K562 (cell line): ENCODE data around the gene ATP7B. TPM values are rescaled to one million over a fixed set of nuclear protein-coding genes. Genes with fewer than 3 reads are reported as not detected.

Experiments used
- ATAC-seq: fragments of 200-7000 bp; cut with Tn5 transposase; 3 replicates; pipeline ENCODE4 v1.9.1; 2020; ENCODE audit warnings: moderate library complexity
- BruUV-seq: library from RNA; stranded (reverse); fragments of 400-500 nt; replicated peaks from 2 replicates; lab custom pipeline; 2021; lab: Mats Ljungman, UMichigan
- CTCF ChIA-PET: fragments of 300-600 bp; formaldehyde crosslinking; extraction: SDS; loops from one replicate; lab custom pipeline; 2021; ENCODE audit warnings: low intra/inter-chr PET ratio; lab: Yijun Ruan, JAX
- POLR2A ChIA-PET: fragments of 300-600, 350-650 bp; sonication (Branson Sonifier 250); formaldehyde crosslinking; extraction: SDS; loops from one replicate; lab custom pipeline; 2021; ENCODE audit warnings: antibody characterized with exemption, inconsistent platforms; lab: Yijun Ruan, JAX
- DNase-seq, 4 experiments: peaks; one replicate each; pipeline versions ENCODE4 v3.0.0 to v3.0.0-alpha.2; 2011 to 2018; ENCODE audit warnings: low spot score in 3 of 4, mixed read lengths in 3 of 4; ENCODE audit errors: extremely low read depth in 1 of 4
- FAIRE-seq: peaks from 2 replicates; lab custom pipeline; 2011; peaks lifted over from hg19 to GRCh38; lab: Jason Lieb, UNC
- H2AFZ ChIP-seq: 2 replicates; pipeline ENCODE4 v1.6.0; 2011; ENCODE audit warnings: low read depth, low read length, control low read depth, inconsistent platforms
- H3K27ac ChIP-seq: fragments of 200-600 bp; 3 replicates; pipeline ENCODE4 v1.8.0; 2011; ENCODE audit warnings: low read depth, mild to moderate bottlenecking, control low read depth, inconsistent platforms, low read length, moderate library complexity, mixed read lengths; ENCODE audit errors: extremely low read depth
- H3K27me3 ChIP-seq, 2 experiments: fragments of 300-600 bp in 1 of 2; 2 replicates in 1 of 2; 3 replicates in 1 of 2; pipeline versions ENCODE4 v1.6.0 to v1.8.0; 2011; ENCODE audit warnings: inconsistent platforms in 2 of 2, low read length in 2 of 2, mild to moderate bottlenecking in 1 of 2, mixed read lengths in 1 of 2, moderate library complexity in 1 of 2; ENCODE audit not compliant: control insufficient read depth in 2 of 2, insufficient read depth in 2 of 2
- H3K36me3 ChIP-seq: fragments of 300-600 bp; 3 replicates; pipeline ENCODE4 v1.8.0; 2011; ENCODE audit warnings: mild to moderate bottlenecking, low read length, inconsistent platforms; ENCODE audit not compliant: control insufficient read depth, insufficient read depth
- H3K4me1 ChIP-seq, 2 experiments: fragments of 200-600 bp in 1 of 2; replicated peaks in 1 of 2; 2 replicates in 1 of 2; 3 replicates in 1 of 2; pipeline versions ENCODE4 v1.5.1 to v1.8.0; 2011; ENCODE audit warnings: inconsistent platforms in 2 of 2, low read length in 2 of 2, mild to moderate bottlenecking in 1 of 2, mixed read lengths in 1 of 2, moderate library complexity in 1 of 2; ENCODE audit not compliant: control insufficient read depth in 2 of 2, insufficient read depth in 2 of 2
- H3K4me2 ChIP-seq: 2 replicates; pipeline ENCODE4 v1.6.1; 2011; ENCODE audit warnings: low read length, control low read depth, inconsistent platforms, mixed read lengths; ENCODE audit not compliant: insufficient read depth
- H3K4me3 ChIP-seq: fragments of 200-600 bp; sonication (generic), shearing (Covaris generic); 2 replicates; pipeline ENCODE4 v1.5.1; 2016; ENCODE audit warnings: control low read depth, inconsistent platforms
- H3K79me2 ChIP-seq: fragments of 200-600 bp; 3 replicates; pipeline ENCODE4 v1.8.0; 2011; ENCODE audit warnings: low read length, inconsistent platforms; ENCODE audit not compliant: control insufficient read depth, insufficient read depth
- H3K9ac ChIP-seq, 2 experiments: 2 replicates each; pipeline versions ENCODE4 v1.6.0 to v1.6.1; 2011; ENCODE audit warnings: low read depth in 2 of 2, low read length in 2 of 2, control low read depth in 1 of 2, inconsistent platforms in 1 of 2, mild to moderate bottlenecking in 1 of 2, mixed read lengths in 1 of 2; ENCODE audit not compliant: insufficient read depth in 1 of 2
- H3K9me1 ChIP-seq: one replicate; pipeline ENCODE4 v1.6.0; 2011; ENCODE audit warnings: inconsistent platforms, mild to moderate bottlenecking, low read length, moderate library complexity; ENCODE audit not compliant: control insufficient read depth, insufficient read depth
- H3K9me3 ChIP-seq: replicated peaks from 2 replicates; pipeline ENCODE4 v1.5.1; 2011; ENCODE audit warnings: low read depth, low read length, inconsistent platforms; ENCODE audit not compliant: control insufficient read depth, insufficient read depth
- H4K20me1 ChIP-seq: replicated peaks from 2 replicates; pipeline ENCODE4 v1.6.1; 2011; ENCODE audit warnings: low read length, inconsistent platforms, mixed read lengths; ENCODE audit not compliant: control insufficient read depth, insufficient read depth
- CTCF ChIP-seq, 3 experiments: IDR thresholded peaks in 2 of 3; conservative IDR thresholded peaks in 1 of 3; 2 replicates each; pipeline ENCODE4 v1.5.1; 2011 to 2012; ENCODE audit warnings: low read length in 3 of 3, mild to moderate bottlenecking in 3 of 3, control low read depth in 2 of 3, improper control_type of control experiment in 1 of 3, inconsistent platforms in 1 of 3, low read depth in 1 of 3, mixed read lengths in 1 of 3, moderate library complexity in 1 of 3; ENCODE audit not compliant: insufficient read depth in 2 of 3
- REST ChIP-seq, 2 experiments: fragments of 450-650 bp; formaldehyde crosslinking in 1 of 2; IDR thresholded peaks; 2 replicates each; pipeline versions ENCODE4 v1.4.0 to v1.6.1; 2014 to 2020; ENCODE audit warnings: mild to moderate bottlenecking in 2 of 2, borderline replicate concordance in 1 of 2, low read depth in 1 of 2
- SPI1 ChIP-seq: IDR thresholded peaks from 2 replicates; pipeline ENCODE4 v1.6.1; 2011; ENCODE audit warnings: low read depth, low read length, control low read depth, borderline replicate concordance
- TBP ChIP-seq: optimal IDR thresholded peaks from 2 replicates; pipeline ENCODE3; 2011; ENCODE audit warnings: low read depth, low read length, improper control_type of control experiment
- UBTF ChIP-seq, 2 experiments: IDR thresholded peaks; 2 replicates each; pipeline ENCODE4 v1.6.1; 2012; ENCODE audit warnings: improper control_type of control experiment in 2 of 2, low read depth in 2 of 2, low read length in 2 of 2, borderline replicate concordance in 1 of 2
- WGBS: fragments of 100-300 bp; shearing (Covaris generic); methylation state at CpG from one replicate; pipeline ENCODE4 v1.1.6; 2016; ENCODE audit warnings: low coverage, mixed read lengths; ENCODE audit not compliant: insufficient coverage; ENCODE audit errors: missing lambda C conversion rate; 5-methylcytosine and 5-hydroxymethylcytosine counted together
- in situ Hi-C: fragments of 300-500 bp; cut with MboI; formaldehyde crosslinking; loops from 4 replicates; pipeline ENCODE4 v1.15.0; 2018; ENCODE audit warnings: inconsistent platforms, mixed read lengths
- intact Hi-C: fragments of 100-400 bp; cut with micrococcal nuclease; formaldehyde crosslinking; loops from 2 replicates; pipeline ENCODE4 v1.14.2; 2022
- polyA plus RNA-seq, 8 experiments: library from polyadenylated mRNA; depleted of rRNA in 4 of 8; stranded (reverse) in 5 of 8; unstranded in 3 of 8; fragments of >200 nt; fragmentation: Nextera tagmentation in 2 of 8; fragmentation: Illumina TruSeq in 1 of 8; extraction: Ambion mirVana in 2 of 8; extraction: Trizol in 1 of 8; gene quantifications; 2 replicates each; pipeline versions ENCODE4 v1.2.1 to v1.2.3, GENCODE V29; 2011 to 2014; ENCODE audit warnings: inconsistent platforms in 1 of 8, missing spikeins in 1 of 8
- total RNA-seq, 7 experiments: library from RNA; depleted of rRNA in 6 of 7; stranded (reverse); fragments of >200 nt in 6 of 7; fragmentation: Illumina TruSeq in 2 of 7; extraction: Trizol in 2 of 7; gene quantifications; 2 replicates each; pipeline versions ENCODE4 v1.2.1 to v1.2.3, GENCODE V29; 2011 to 2021; ENCODE audit warnings: low replicate concordance in 1 of 7

ATP7B gene
- total and polyA plus RNA-seq, 9 of the 15 experiments (the other 6 are each of a cell fraction or from before 2014, with no cell fraction given), result 1.1 to 20.4 (median 8.5) TPM

GRCh38 chr13:51995677-51996551 is 15.3 kb downstream of the ATP7B start:
- ChIA-PET POLR2A (no interaction called here), CTCF (no interaction called here)
- FAIRE-seq (peak; percentile 77), ATAC-seq (peak; percentile 50), DNase-seq (peak; percentile 33 to 51 (median 38))
- Histone ChIP-seq H3K9ac (peak overlapping the region; percentile 64 to 87), H3K79me2 (peaks cover 98% of the 10 kb centered on the region), H3K4me1 (peaks cover 44 to 59% of the 10 kb centered on the region in 2 experiments), H2AFZ (peak overlapping the region; percentile 72), H3K36me3 (peaks cover 3% of the 10 kb centered on the region; the same call in 2 of the 3 replicates), H4K20me1 (no peaks in the 10 kb centered on the region), H3K9me3 (no peaks in the 10 kb centered on the region), H3K9me1 (no peaks in the 10 kb centered on the region), H3K4me3 (peak overlapping the region; percentile 29; the same call in 1 of the 2 replicates), H3K27me3 (no peaks in the 10 kb centered on the region), H3K27ac (peak overlapping the region; percentile 72), H3K4me2 (peak overlapping the region; percentile 81)
- in situ Hi-C loops (no loop called here), intact Hi-C loops (loop anchor here (5.0 to 10.0 kb wide), 2 partner anchors 39 to 459 kb away; partner anchors contain the start of genes CKAP2 and VPS36)
- WGBS, result 1% methylated on average over 9 of the region's 9 CpGs
- no TSS peak for BruUV-seq
- peak; percentile 68; the same call in 1 of the 2 replicates for TF ChIP-seq SPI1
- peak in 1 of 2 experiments; percentile 24; a peak in 1 of 4 replicates for TF ChIP-seq UBTF (IDR thresholded peaks at IDR 0.05; ENCODE audit: borderline replicate concordance in 1 of 2, low read depth in 2 of 2, low read length in 2 of 2)
- TF ChIP-seq REST (IDR thresholded peaks at IDR 0.05; ENCODE audit: borderline replicate concordance), result peak; percentile 26; the same call in 1 of the 2 replicates
- no peak for TF ChIP-seq REST (CRISPR knock-in tag; IDR thresholded peaks at IDR 0.05; ENCODE audit: low read depth)
- TF ChIP-seq TBP, result no peak
- peak; percentile 9 to 33 (median 31); a peak in 3 of 6 replicates for TF ChIP-seq CTCF (IDR thresholded peaks at IDR 0.05 in 2 of 3, conservative IDR thresholded peaks at IDR 0.05 in 1 of 3; ENCODE audit: insufficient read depth in 2 of 3, low read depth in 1 of 3, low read length in 3 of 3)
